HG02642 (cell line): ENCODE measurements around the gene ITIH1.
A peak's percentile ranks its signal among the peaks of the same experiment; 100 is the strongest.
"Not testable (repeated sequence)": the region's sequence is repeated elsewhere in the genome, so short reads cannot be mapped to it uniquely, and the experiment has no call there.

ENCODE experiments used
- ATAC-seq: cut with Tn5 transposase; IDR thresholded peaks from one replicate; pipeline ENCODE4 v1.9.1; 2021; ENCODE audit warnings: mild to moderate bottlenecking; ENCODE audit not compliant: unreplicated experiment, poor library complexity

Gene ITIH1

DNA sequence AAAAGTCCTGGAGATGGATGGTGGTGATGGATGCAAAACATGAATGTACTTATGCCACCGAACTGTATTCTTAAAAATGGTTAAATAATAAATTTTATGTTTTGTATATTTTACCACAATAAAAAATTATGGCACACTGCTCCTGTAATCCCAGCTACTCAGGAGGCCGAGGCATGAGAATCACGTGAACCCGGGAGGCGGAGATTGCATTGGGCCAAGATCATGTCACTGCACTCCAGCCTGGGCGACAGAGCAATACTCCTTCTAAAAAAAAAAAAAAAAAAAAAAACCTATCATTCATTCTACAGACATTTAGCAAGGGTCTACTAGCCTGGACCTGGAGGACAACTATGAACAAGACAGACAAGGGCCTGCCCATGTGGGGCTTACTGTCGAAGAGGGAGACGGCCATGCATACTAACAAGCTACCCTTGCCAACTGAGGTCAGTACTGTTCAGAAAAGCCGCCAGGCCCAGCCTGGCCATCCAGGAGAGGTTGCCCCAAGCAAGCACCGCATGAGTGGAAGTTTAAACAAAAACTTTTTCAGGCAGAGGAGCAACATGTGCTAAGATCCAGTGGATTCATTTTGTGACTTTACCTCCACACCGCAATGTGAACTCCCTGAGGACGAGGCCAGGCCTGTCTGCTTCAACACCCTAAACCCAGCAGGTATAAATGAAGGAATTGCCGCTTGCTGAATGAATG is 3.9 kb upstream of the ITIH1 start:
- ATAC-seq = no peak

DNA sequence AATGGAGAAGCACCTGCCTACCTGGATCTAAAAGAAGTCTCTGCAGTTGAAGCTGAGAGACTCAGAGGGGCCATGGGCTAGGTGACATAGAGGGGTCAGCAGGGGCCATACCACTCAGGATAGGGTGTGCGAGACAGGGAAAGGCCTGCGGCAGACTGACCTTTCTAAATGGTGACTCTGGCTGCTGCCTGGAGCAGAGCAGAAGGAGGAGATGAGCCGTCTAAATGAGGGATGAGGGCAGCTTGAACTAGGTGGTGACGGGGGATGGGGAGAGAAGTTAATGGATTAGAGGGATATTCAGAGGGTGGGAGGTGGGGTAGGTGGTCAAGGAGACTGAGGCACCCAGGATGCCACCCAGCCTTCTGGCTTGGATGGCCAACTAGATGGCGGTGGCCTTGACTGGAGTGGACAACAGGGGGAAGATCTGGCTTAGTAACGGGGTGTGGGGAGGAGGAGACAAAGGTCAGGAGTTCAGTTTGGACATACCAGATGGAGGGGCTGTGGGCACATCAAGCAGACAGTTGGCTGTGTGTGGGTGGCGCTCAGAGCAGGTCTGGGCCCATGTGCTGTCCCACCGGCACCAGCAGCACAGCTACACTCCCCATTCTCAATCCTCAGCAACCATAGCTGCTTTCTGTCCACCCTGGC is 3.2 kb upstream of the ITIH1 start:
- ATAC-seq = no peak

DNA sequence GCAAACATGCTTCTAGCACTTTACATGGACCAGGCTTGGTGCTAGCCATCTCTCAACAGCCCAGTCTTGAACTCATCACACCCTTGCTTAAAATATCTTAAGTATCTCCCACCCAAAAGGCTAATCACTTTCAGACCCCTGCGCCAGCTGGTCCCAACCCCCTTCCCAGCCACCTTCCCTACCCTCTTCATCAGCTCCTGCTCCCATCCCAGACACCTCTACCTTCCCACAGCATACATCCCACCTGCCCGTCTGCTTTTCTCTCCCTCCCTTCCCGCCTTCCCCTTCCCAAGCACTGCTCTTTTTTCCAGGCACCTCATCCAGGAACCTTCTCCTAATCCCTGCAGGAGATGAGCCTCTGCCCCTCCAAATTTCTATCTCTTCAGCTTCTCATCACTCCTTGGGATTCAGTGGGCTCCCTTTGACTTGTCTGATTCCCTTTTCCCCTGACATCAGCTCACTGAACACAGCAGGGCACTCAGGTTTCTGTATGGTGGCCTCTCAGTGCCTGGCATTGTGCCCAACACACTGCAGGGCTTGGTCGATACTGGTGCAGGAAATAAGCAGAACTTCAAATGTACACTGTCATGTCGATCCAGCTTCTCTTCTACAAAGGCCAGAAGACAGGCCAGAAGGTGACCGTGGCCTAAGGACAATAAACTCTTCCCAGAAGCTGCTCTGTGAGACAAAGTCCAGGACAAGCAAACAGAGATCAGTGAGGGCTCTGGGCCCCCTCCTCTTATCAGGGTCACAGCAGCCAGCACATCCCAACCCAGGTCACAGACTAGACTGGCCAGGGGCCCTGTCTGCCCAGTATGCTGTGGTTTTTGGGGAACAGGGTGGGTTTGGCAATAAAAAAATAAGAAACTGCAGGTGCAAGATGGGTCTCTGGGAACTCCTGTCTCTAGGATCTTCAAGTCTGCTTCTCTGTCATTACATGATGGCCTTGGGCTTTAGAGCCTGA is 2.2 kb upstream of the ITIH1 start:
- ATAC-seq = no peak

DNA sequence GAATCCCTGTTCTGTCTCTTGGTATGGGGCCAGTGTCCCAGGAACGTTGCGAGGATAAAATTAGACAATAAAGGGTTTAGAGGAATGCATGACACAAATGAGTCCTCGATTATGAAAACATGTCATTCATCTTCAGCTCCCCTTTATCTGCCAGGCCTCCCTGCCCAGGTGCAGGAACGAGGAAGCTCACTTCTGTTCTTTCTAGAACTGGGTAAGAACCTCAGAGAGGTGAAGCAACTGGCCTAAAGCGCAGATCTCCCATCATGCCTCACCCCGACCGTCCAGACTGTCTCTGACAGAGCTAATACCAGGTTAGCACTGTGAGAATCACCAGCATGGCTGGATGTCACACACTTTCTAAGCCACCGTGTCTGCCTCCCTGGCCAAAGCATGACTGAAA is 1.5 kb upstream of the ITIH1 start:
- no peak for ATAC-seq

DNA sequence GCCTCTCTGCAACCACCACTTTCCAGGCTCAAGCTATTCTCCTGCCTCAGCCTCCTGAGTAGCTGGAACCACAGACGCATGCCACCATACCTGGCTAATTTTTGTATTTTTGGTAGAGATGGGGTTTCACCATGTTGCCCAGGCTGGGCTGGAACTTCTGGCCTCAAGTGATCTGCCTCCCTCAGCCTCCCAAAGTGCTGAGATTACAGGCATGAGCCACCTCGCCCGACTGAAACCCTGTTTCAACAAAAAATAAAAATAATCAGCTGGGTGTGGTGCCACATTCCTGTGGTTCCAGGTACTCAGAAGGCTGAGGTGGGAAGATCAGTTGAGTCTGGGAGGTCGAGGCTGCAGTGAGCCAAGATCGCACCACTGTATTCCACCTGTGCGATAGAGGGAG is 913 bp upstream of the ITIH1 start:
- ATAC-seq = not testable (repeated sequence)

DNA sequence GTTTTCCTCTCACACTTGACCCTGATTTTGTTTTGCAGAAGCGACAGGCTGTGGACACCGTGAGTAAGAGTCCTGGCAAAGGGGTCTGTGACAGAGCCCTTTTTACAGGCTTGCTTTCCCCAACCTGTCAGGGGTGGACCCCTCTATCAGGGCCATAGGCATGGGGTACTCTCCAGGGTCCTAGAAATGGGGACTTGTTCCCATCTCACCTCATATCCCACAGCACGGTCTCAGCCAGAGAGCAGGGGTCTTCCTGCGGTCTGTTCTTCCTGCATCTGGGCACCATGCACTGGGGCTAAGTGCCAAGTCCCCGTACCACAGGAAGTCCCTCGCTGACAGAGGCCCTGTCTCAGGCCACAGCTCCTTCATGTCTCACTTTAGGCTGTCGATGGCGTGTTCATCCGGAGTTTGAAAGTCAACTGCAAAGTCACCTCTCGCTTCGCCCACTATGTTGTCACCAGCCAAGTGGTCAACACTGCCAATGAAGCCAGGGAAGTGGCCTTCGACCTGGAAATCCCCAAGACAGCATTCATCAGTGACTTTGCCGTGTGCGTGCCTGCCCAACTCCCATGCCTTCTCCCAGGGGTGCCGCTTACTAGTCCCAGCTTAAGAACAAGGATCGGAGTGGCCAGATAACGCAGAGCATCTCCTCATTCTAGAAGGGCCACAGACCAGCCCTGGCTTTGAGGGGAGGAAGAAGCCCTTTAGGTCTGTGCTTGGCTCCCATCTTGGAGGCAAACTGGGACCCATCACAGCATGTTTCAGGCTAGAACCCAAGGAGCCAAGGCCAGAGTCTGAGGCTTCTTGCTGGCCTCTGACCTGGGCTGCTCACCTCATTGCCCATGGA is 783 bp downstream of the ITIH1 start:
- ATAC-seq = no peak

DNA sequence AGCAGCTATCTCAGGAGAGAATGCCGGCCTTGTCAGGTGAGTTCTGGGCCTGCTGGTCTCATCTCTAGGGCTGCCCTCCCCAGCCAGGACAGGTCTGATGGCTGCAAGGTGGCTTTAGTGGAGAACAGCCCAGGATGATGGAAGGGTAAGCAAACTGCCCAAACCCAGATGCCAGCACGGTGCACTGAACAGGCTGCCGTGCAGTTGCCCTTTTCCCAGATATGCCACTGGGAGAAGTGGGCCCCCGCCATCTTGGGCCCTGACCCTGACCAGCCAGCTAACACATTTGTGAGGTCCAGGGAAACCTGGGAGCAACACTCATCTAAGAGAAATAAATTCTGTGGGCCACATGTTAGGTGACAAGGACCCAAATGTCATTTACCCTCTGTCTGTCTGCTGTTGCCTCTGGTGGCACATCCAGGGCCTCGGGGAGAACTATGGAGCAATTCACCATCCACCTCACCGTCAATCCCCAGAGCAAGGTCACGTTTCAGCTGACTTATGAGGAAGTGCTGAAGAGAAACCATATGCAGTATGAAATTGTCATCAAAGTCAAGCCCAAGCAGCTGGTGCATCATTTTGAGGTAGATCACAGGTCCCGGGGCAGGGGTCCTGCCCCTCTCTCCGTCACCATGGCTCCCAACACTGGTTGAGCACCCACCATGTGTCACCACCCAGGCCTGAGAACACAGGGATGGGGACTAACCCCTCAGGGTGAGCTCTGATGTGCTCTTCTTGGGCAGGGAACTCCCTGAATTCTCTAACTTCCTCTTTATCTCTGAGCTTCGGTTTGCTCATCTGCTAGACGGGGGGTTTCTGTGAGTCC is 1.8 kb downstream of the ITIH1 start:
- peak; percentile 76 for ATAC-seq

DNA sequence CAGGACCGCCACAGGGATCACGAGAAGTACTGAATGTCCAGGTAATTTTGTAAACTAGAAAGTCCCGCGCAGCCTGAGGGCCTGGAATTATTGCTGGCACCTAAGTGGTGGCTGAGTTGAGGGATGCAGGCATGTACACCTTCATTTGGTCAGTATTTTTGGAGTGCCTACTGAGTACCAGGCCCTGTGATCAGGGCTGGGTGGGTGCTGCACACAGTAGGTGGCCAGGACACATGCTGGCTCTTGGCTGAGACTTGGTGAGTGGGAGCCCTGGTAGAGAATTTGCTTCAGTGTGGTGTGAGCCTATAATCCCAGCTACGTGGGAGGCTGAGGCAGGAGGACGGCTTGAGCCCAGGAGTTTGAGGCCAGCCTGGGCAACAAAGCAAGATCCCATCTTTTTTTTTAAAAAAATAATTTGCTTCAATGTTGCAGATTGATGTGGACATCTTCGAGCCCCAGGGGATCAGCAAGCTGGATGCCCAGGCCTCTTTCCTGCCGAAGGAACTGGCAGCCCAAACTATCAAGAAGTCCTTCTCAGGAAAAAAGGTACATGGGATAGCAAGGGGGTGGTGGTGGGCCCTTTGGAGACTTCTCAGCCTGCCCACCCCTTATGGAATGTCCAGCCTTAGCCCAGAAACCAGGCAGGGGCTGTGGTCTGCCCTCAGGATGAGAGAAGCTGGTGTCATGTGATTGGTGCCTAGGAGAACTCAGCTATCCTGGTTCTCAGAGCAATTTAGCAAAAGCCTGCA is 2.6 kb downstream of the ITIH1 start:
- ATAC-seq = peak; percentile 14

DNA sequence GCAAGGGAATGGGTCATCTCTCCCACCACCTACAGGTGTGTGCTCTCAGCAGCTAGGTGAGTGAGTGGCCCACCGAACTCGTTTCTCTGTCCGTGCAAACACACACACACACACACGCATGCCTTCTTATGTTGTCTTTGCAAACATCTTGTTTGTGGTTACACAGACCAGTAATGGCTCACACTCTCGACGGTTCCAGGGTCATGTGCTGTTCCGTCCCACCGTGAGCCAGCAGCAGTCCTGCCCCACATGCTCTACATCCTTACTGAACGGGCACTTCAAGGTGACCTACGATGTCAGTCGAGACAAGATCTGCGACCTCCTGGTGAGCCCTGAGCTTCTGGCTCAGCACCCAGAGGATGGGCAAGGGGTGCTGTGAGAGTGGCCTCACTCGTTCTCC is 4.3 kb downstream of the ITIH1 start:
- ATAC-seq = no peak

DNA sequence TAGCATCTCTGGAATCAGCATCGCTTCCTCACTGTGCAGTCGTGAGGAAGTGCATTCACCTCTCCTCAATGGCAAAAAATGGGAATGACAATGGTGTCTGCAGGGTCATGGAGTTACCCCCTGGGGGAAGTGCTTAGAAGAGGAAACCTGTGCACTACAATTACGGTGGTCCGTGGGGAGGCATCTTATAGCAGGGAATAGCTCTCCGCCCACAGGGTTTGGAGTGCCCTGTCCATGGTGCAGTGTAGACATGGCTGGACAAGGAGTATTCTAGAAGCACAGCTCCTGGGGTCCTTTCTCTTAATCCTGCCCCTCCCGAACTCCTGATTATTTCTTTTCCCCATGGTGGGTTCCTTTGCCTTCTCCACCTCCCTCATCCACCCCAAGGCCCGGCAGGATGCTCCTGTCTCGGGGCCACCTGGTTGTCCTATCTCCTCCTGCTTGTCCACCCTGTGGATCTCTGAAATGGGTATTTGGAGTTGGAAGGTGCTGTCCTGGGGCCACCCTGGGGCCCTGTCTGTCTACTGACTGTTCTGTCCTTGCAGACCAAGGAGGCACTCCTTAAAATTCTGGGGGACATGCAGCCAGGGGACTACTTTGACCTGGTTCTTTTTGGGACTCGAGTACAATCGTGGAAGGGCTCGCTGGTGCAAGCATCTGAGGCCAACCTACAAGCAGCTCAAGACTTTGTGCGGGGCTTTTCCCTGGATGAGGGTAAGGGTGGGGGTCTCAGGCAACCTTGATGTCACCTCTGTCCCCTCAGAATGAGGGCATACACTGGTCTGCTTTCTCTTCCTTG is 5.2 kb downstream of the ITIH1 start:
- ATAC-seq = no peak

DNA sequence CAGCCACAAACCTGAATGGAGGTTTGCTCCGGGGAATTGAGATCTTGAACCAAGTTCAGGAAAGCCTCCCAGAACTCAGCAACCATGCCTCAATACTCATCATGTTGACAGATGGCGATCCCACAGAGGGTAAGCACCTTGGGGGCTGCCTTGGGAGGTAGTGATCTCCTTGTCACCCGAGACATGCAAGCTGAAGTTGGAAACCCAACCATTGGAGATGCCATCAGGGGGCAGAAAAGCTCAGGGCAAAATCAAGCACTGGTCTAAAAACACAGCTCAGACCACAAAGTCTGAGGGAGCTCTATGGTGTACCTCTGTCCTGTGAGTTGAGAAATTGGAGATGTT is 5.8 kb downstream of the ITIH1 start:
- ATAC-seq = no peak

DNA sequence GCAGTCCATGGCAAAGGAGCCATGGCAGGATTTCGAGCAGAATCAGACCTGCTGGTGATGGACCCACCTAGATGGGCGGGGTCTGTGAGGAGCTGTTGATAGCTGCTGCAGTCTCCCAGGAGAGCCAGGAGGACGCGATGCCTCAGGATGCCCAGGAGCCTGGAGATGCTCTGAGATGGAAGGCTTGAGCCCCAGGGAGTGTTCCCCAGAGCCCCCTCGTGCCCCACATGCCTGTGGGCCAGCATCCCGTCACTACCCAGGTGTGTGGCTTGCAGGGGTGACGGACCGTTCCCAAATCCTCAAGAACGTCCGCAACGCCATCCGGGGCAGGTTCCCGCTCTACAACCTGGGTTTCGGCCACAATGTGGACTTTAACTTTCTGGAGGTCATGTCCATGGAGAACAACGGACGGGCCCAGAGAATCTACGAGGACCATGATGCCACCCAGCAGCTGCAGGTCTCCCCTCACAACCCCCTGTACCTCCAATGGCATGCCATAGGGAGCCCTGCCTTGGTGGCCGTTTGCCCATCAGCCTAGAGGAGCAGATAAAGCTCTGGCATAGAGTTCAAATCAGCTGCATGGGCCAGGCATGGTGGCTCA is 6.7 kb downstream of the ITIH1 start:
- no peak for ATAC-seq

DNA sequence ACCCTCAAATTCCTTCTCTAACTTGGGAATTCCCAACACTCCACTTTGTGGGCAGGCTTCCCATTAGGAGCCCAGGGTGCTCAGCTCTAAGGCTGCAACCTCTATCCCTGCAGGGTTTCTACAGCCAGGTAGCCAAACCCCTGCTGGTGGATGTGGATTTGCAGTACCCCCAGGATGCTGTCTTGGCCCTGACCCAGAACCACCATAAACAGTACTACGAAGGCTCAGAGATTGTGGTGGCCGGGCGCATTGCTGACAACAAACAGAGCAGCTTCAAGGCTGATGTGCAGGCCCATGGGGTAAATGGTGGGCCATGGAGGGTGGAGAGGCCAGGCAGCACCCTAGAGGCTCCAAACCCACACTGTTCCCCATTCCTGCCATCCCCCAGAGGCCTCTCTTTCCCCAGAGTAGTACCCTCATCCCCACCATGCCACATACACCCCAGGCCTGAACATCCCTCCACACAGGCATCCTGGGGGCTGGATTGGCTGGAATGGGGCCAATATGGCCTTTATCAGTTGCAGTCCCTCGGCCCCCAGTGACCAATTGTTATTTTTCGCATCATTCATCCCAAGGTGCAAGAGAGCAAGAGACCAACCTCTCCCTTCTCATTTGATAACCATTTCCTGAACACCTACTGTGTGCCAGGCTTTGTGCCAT is 7.7 kb downstream of the ITIH1 start:
- no peak for ATAC-seq

DNA sequence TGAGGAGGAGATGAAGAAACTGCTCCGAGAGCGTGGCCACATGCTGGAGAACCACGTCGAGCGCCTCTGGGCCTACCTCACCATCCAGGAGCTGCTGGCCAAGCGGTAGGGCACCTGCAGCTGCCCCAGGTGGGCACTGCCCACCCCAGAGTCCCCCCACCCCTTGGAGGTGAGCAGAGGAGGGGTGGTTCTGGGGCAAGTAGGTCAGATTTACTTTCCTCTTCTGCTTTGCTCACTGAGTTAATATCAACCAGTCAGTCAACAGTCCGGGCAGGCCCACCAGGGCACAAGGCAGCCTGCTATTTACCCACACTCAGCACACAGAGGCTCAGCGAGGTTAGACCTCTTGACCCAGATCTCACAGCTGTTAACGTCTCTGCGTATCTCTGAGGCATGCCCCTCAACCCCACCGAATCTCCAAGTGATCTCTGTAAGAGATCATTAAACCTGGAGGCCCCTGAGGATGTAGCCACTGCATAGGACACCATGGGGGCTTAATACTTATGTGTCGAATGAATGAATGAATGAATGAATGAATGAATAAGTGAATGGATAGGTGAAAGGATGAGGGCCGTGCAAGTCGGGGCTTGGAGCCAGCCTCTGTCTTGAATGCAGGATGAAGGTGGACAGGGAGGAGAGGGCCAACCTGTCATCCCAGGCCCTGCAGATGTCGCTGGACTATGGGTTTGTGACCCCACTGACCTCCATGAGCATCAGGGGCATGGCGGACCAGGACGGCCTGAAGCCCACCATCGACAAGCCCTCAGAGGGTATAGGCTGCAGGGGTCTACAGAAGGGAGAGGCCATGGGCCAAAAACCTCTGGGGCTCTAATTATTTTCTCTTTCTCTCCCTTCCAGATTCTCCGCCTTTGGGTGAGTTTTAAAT is 9.2 kb downstream of the ITIH1 start:
- no peak for ATAC-seq

DNA sequence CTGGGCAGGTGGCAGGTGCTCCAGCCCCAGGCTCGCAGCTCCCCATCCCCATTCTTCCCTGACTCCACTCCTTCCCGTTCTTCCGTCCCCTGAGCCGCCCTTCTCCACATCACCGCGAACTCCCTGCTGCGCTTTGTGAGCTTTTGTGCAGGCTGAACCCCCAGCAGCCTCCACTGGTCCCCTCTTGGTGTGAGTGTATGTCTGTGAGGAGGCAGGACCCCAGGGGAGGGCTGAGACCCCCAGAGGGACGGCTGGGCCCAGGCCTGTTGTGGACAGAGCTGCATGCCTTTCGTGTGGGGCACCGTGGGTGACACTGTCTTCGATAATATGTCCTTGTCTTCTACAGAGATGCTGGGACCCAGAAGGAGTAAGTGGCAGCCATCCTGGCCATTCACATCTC is 9.8 kb downstream of the ITIH1 start:
- no peak for ATAC-seq
